Hepatocyte (in vitro differentiated cells): ENCODE data around the gene USH2A. TPM values are rescaled to one million over a fixed set of nuclear protein-coding genes. Genes with fewer than 3 reads are reported as not detected.

ENCODE experiments used
- DNase-seq: peaks from one replicate; pipeline ENCODE4 v3.0.0-alpha.2; 2016; ENCODE audit warnings: low spot score
- H2AFZ ChIP-seq: fragments of 200-600 bp; sonication (generic); 2 replicates; pipeline ENCODE4 v1.6.0; 2016; ENCODE audit warnings: antibody characterized with exemption, mild to moderate bottlenecking
- H3K27ac ChIP-seq: fragments of 200-600 bp; sonication (generic); 2 replicates; pipeline ENCODE4 v1.5.1; 2016; ENCODE audit warnings: mild to moderate bottlenecking
- H3K27me3 ChIP-seq: fragments of 200-600 bp; sonication (generic); 2 replicates; pipeline ENCODE4 v1.6.1; 2016
- H3K36me3 ChIP-seq: fragments of 200-600 bp; sonication (generic); replicated peaks from 2 replicates; pipeline ENCODE4 v1.5.1; 2016; ENCODE audit warnings: low read depth; ENCODE audit not compliant: insufficient read depth
- H3K4me1 ChIP-seq: fragments of 200-600 bp; sonication (generic); 2 replicates; pipeline ENCODE4 v1.5.1; 2016; ENCODE audit warnings: mild to moderate bottlenecking, moderate library complexity; ENCODE audit not compliant: insufficient read depth
- H3K4me2 ChIP-seq: fragments of 200-600 bp; sonication (generic); 2 replicates; pipeline ENCODE4 v1.6.0; 2016
- H3K4me3 ChIP-seq: fragments of 200-600 bp; sonication (generic); 2 replicates; pipeline ENCODE4 v1.5.1; 2016; ENCODE audit warnings: mild to moderate bottlenecking
- H3K79me2 ChIP-seq: fragments of 200-600 bp; sonication (generic); 2 replicates; pipeline ENCODE4 v1.6.0; 2017; ENCODE audit warnings: mild to moderate bottlenecking
- H3K9me2 ChIP-seq: fragments of 200-600 bp; sonication (generic); replicated peaks from 2 replicates; pipeline ENCODE4 v1.6.0; 2017; ENCODE audit warnings: mild to moderate bottlenecking; ENCODE audit not compliant: insufficient read depth
- H3K9me3 ChIP-seq: fragments of 200-600 bp; sonication (generic); 2 replicates; pipeline ENCODE4 v1.5.1; 2016; ENCODE audit warnings: low read depth, mild to moderate bottlenecking
- H4K20me1 ChIP-seq: fragments of 200-600 bp; sonication (generic); 2 replicates; pipeline ENCODE4 v1.6.0; 2016; ENCODE audit warnings: mild to moderate bottlenecking; ENCODE audit not compliant: insufficient read depth, poor library complexity, severe bottlenecking
- CTCF ChIP-seq: fragments of 200-600 bp; sonication (generic); IDR thresholded peaks from 2 replicates; pipeline ENCODE4 v1.5.1; 2016; ENCODE audit warnings: antibody characterized with exemption, mild to moderate bottlenecking; ENCODE audit not compliant: poor library complexity
- EZH2 ChIP-seq: fragments of 200-600 bp; sonication (generic); IDR thresholded peaks from 2 replicates; pipeline ENCODE4 v1.6.1; 2016; ENCODE audit warnings: antibody characterized with exemption, mild to moderate bottlenecking, borderline replicate concordance
- EZH2phosphoT487 ChIP-seq: fragments of 200-600 bp; sonication (generic); IDR thresholded peaks from one replicate; pipeline ENCODE4 v1.6.1; 2018; ENCODE audit warnings: antibody characterized with exemption, mild to moderate bottlenecking, low read depth, moderate library complexity; ENCODE audit not compliant: unreplicated experiment, severe bottlenecking
- WGBS: methylation state at CpG from one replicate; pipeline ENCODE4 v1.1.6; 2016; ENCODE audit warnings: low lambda C conversion rate; ENCODE audit errors: missing lambda C conversion rate; 5-methylcytosine and 5-hydroxymethylcytosine counted together
- polyA plus RNA-seq: library from polyadenylated mRNA; unstranded; fragments of >200 nt; fragmentation: Nextera tagmentation; extraction: Ambion mirVana; gene quantifications from 2 replicates; pipeline ENCODE4 v1.2.1, GENCODE V29; 2016
- total RNA-seq: library from RNA; depleted of rRNA; stranded (reverse); fragments of >200 nt; gene quantifications from 2 replicates; pipeline ENCODE4 v1.2.3, GENCODE V29; 2014

USH2A gene
- total and polyA plus RNA-seq, 2 experiments from 2014 or later, result 0.07 TPM; not detected in 1

- 94% methylated on average over 3 of the region's 3 CpGs for WGBS
- H3K36me3 ChIP-seq, result no peaks in the 10 kb centered on the region
- DNase-seq, result no peak
Measured at GRCh38 chr1:215789981-215790380, 633.3 kb downstream of the USH2A start.

GRCh38 chr1:215786997-215787396 lies 636.3 kb downstream of the USH2A start:
- no peak overlapping the region for H3K4me2 ChIP-seq
- no peak for DNase-seq
- peaks cover 10% of the 10 kb centered on the region for H3K4me1 ChIP-seq
- H3K9me2 ChIP-seq, result no peaks in the 10 kb centered on the region
- no peak overlapping the region for H3K27ac ChIP-seq
- no peaks in the 10 kb centered on the region for H3K36me3 ChIP-seq
- no peaks in the 10 kb centered on the region for H4K20me1 ChIP-seq
- H3K79me2 ChIP-seq, result no peaks in the 10 kb centered on the region
- no peaks in the 10 kb centered on the region for H3K27me3 ChIP-seq
- TF ChIP-seq EZH2phosphoT487 (no peak), CTCF (no peak), EZH2 (no peak)
- no peak overlapping the region for H2AFZ ChIP-seq
- no peak overlapping the region for H3K4me3 ChIP-seq
- no peaks in the 10 kb centered on the region for H3K9me3 ChIP-seq

More at GRCh38 chr1:215789981-215790380, 633.3 kb downstream of the USH2A start:
- Histone ChIP-seq H3K9me2 (no peaks in the 10 kb centered on the region), H4K20me1 (no peaks in the 10 kb centered on the region), H3K4me3 (no peak overlapping the region), H3K27ac (no peak overlapping the region), H2AFZ (no peak overlapping the region), H3K4me2 (no peak overlapping the region), H3K79me2 (no peaks in the 10 kb centered on the region), H3K27me3 (no peaks in the 10 kb centered on the region), H3K4me1 (peaks cover 10% of the 10 kb centered on the region), H3K9me3 (no peaks in the 10 kb centered on the region)
- no peak for TF ChIP-seq EZH2phosphoT487
- TF ChIP-seq EZH2, result no peak
- no peak for TF ChIP-seq CTCF

GRCh38 chr1:215780641-215781040 lies 642.6 kb downstream of the USH2A start:
- Histone ChIP-seq H3K9me3 (no peaks in the 10 kb centered on the region), H4K20me1 (no peaks in the 10 kb centered on the region), H3K4me2 (no peak overlapping the region), H3K79me2 (no peaks in the 10 kb centered on the region), H3K36me3 (no peaks in the 10 kb centered on the region), H3K27ac (no peak overlapping the region), H3K4me1 (peaks cover 4% of the 10 kb centered on the region), H2AFZ (no peak overlapping the region), H3K4me3 (no peak overlapping the region), H3K9me2 (no peaks in the 10 kb centered on the region), H3K27me3 (no peaks in the 10 kb centered on the region)
- TF ChIP-seq EZH2 (no peak), CTCF (no peak), EZH2phosphoT487 (no peak)
- no peak for DNase-seq

GRCh38 chr1:215780139-215780538 lies 643.1 kb downstream of the USH2A start:
- H3K27me3 ChIP-seq, result no peaks in the 10 kb centered on the region
- 64% methylated on average over 2 of the region's 2 CpGs for WGBS
- TF ChIP-seq EZH2phosphoT487 (no peak), EZH2 (no peak), CTCF (no peak)
- no peak for DNase-seq
- H3K4me3 ChIP-seq, result no peak overlapping the region
- H3K27ac ChIP-seq, result no peak overlapping the region
- no peaks in the 10 kb centered on the region for H3K9me3 ChIP-seq
- no peaks in the 10 kb centered on the region for H3K79me2 ChIP-seq
- H3K4me1 ChIP-seq, result peaks cover 4% of the 10 kb centered on the region
- H3K36me3 ChIP-seq, result no peaks in the 10 kb centered on the region
- H2AFZ ChIP-seq, result no peak overlapping the region
- no peaks in the 10 kb centered on the region for H3K9me2 ChIP-seq
- no peaks in the 10 kb centered on the region for H4K20me1 ChIP-seq
- no peak overlapping the region for H3K4me2 ChIP-seq
